Esophagus muscularis mucosa (tissue), 3 donors: Measurements from ENCODE around the gene LENG1.

Experiments
- CTCF ChIP-seq, 3 experiments: fragments of 200-600 bp in 2 of 3; fragments of 450-650 bp in 1 of 3; sonication (generic) in 2 of 3; IDR thresholded peaks; one replicate each; pipeline ENCODE4 v1.5.1; 2017 to 2019; ENCODE audit warnings: antibody characterized with exemption in 3 of 3, mild to moderate bottlenecking in 2 of 3, moderate library complexity in 1 of 3
- POLR2A ChIP-seq: fragments of 450-650 bp; IDR thresholded peaks from one replicate; pipeline ENCODE4 v1.6.1; 2017; ENCODE audit warnings: antibody characterized with exemption, moderate library complexity, mild to moderate bottlenecking, low read depth
- POLR2AphosphoS5 ChIP-seq, 2 donors: sonication (generic); formaldehyde crosslinking; IDR thresholded peaks; one replicate each; pipeline ENCODE4 v1.6.1; 2017; ENCODE audit warnings: antibody characterized with exemption in 2 of 2

- no peak for TF ChIP-seq POLR2AphosphoS5 (IDR thresholded peaks at IDR 0.05)
- TF ChIP-seq POLR2A: no peak
- TF ChIP-seq CTCF (IDR thresholded peaks at IDR 0.05): no peak
These were observed 28.8 kb upstream of the LENG1 start for GRCh38 chr19:54188215-54188871.
